AG09319 (cell line): ENCODE results near the gene DUSP14.
"Not testable (repeated sequence)": the region's sequence is repeated elsewhere in the genome, so short reads cannot be mapped to it uniquely, and the experiment has no call there.

Source experiments
- DNase-seq: peaks from one replicate; pipeline ENCODE4 v3.0.0-alpha.2; 2010; ENCODE audit warnings: low read depth; ENCODE audit errors: extremely low read depth
- CTCF ChIP-seq: IDR thresholded peaks from 2 replicates; pipeline ENCODE4 v1.5.1; 2011; ENCODE audit warnings: low read depth, mild to moderate bottlenecking, inconsistent platforms, low read length, moderate library complexity

The DUSP14 gene

GRCh38 chr17:37489197-37490001, at the start of gene DUSP14:
Gene DUSP14, plus strand, starts transcription at chr17:37489891. Its CDS starts 22,382 bp downstream, at chr17:37512273.
- DNase-seq = no peak
- TF ChIP-seq CTCF = peak; percentile 2

- TF ChIP-seq CTCF = no peak
- DNase-seq = no peak
Measured at GRCh38 chr17:37440424-37440823, 49.3 kb upstream of the DUSP14 start.

GRCh38 chr17:37441369-37442014, 48.2 kb upstream of the DUSP14 start:
- DNase-seq = not testable (repeated sequence)

- DNase-seq = no peak
- TF ChIP-seq CTCF = no peak
Measured at GRCh38 chr17:37446027-37446426, 43.7 kb upstream of the DUSP14 start.

GRCh38 chr17:37447641-37448040, 42.0 kb upstream of the DUSP14 start:
- no peak for DNase-seq

GRCh38 chr17:37450112-37450511, 39.6 kb upstream of the DUSP14 start:
- no peak for TF ChIP-seq CTCF

More at GRCh38 chr17:37447641-37448040, 42.0 kb upstream of the DUSP14 start:
- TF ChIP-seq CTCF = no peak

GRCh38 chr17:37457801-37458200, 31.9 kb upstream of the DUSP14 start:
- DNase-seq = not testable (repeated sequence)

More at GRCh38 chr17:37450112-37450511, 39.6 kb upstream of the DUSP14 start:
- no peak for DNase-seq

- no peak for DNase-seq
- TF ChIP-seq CTCF = no peak
Measured at GRCh38 chr17:37458805-37459204, 30.9 kb upstream of the DUSP14 start.
